Chondrocyte (in vitro differentiated cells): Measurements from ENCODE around the gene ST6GALNAC6. TPM values are rescaled to one million over a fixed set of nuclear protein-coding genes. Genes with fewer than 3 reads are reported as not detected.
A peak's percentile ranks its signal among the peaks of the same experiment; 100 is the strongest.

Experiments used
- DNase-seq: peaks from one replicate; pipeline ENCODE4 v3.0.0; 2021; ENCODE audit warnings: mixed read lengths, low spot score
- H3K27ac Mint-ChIP-seq: one replicate; pipeline ENCODE4 v1.8.0; 2021; ENCODE audit warnings: mild to moderate bottlenecking, moderate library complexity, mixed read lengths; ENCODE audit not compliant: unreplicated experiment
- H3K27me3 Mint-ChIP-seq: 2 replicates; pipeline ENCODE4 v1.8.0; 2021; ENCODE audit warnings: low read depth, mixed read lengths
- H3K36me3 Mint-ChIP-seq: 2 replicates; pipeline ENCODE4 v1.8.0; 2021; ENCODE audit warnings: low read depth, mixed read lengths
- H3K4me1 Mint-ChIP-seq: 2 replicates; pipeline ENCODE4 v1.8.0; 2021; ENCODE audit warnings: low read depth, mild to moderate bottlenecking, mixed read lengths
- H3K4me3 Mint-ChIP-seq: one replicate; pipeline ENCODE4 v1.8.0; 2021; ENCODE audit warnings: mild to moderate bottlenecking, moderate library complexity, mixed read lengths; ENCODE audit not compliant: unreplicated experiment
- H3K9me3 Mint-ChIP-seq: 2 replicates; pipeline ENCODE4 v1.8.0; 2021; ENCODE audit warnings: low read depth, mixed read lengths
- microRNA-seq: library from miRNA; unstranded; fragments of <30 nt; microRNA quantifications from one replicate; pipeline ENCODE4 v1.2.0, GENCODE V29; 2020; ENCODE audit warnings: borderline number of aligned reads
- total RNA-seq: library from RNA; stranded (reverse); gene quantifications from 3 replicates; pipeline ENCODE4 v1.2.1, GENCODE V29; 2021
- TF ChIP-seq, protein P1 (sequence below): fragments of 200-600 bp; sonication (generic); IDR thresholded peaks from 2 replicates; pipeline ENCODE4 v1.5.0; 2021; ENCODE audit warnings: antibody characterized with exemption, mild to moderate bottlenecking, moderate library complexity

The ST6GALNAC6 gene
- total RNA-seq, 1 donor from 2014 or later = 47.5 TPM

DNA sequence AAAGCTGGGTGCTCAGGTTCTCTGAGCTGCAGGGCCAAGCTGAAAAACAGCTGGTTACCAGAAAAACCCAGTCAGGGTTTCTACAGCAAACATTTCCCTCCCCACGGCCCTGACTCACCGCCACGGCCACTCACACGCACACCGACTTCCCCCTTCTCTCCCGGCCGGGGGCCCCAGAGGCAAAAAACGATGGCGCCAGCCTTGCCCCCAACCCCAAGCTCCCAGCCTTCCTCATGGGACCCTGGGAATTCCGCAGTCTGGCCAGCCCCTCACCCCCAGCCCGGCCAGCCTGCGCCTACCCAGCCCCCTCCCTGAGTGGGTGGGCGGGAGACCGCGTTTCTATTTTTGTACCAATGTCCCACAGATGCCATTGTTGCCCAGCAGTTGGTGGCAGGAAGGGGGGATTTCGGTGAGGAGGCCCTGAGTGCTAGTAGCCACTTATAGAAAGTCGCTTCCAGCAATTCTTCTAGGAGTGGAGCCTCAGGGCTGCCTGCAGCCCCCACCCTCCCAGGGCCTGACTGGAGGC lies 63.3 kb downstream of the ST6GALNAC6 start:
- H3K9me3 Mint-ChIP-seq = no peaks in the 10 kb centered on the region
- peaks cover 2% of the 10 kb centered on the region for H3K36me3 Mint-ChIP-seq
- H3K27ac Mint-ChIP-seq = peak overlapping the region; percentile 98
- H3K4me3 Mint-ChIP-seq = peak overlapping the region; percentile 45
- no peaks in the 10 kb centered on the region for H3K27me3 Mint-ChIP-seq
- TF ChIP-seq, protein P1, sequence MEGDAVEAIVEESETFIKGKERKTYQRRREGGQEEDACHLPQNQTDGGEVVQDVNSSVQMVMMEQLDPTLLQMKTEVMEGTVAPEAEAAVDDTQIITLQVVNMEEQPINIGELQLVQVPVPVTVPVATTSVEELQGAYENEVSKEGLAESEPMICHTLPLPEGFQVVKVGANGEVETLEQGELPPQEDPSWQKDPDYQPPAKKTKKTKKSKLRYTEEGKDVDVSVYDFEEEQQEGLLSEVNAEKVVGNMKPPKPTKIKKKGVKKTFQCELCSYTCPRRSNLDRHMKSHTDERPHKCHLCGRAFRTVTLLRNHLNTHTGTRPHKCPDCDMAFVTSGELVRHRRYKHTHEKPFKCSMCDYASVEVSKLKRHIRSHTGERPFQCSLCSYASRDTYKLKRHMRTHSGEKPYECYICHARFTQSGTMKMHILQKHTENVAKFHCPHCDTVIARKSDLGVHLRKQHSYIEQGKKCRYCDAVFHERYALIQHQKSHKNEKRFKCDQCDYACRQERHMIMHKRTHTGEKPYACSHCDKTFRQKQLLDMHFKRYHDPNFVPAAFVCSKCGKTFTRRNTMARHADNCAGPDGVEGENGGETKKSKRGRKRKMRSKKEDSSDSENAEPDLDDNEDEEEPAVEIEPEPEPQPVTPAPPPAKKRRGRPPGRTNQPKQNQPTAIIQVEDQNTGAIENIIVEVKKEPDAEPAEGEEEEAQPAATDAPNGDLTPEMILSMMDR = no peak
- no peak for DNase-seq
- H3K4me1 Mint-ChIP-seq = peaks cover 60% of the 10 kb centered on the region

Small RNA genes lying within 50 kb of the gene (microRNA-seq; reads per million reads assigned to microRNA genes)
- gene MIR4672 = not detected

Other genes starting within 250 kb of the ST6GALNAC6 start
- 0.27 TPM in 1 of 3 replicates, not detected in the others for gene CFAP157, start 192.6 kb downstream of the ST6GALNAC6 start, total RNA-seq
- gene PTRH1, start 183.9 kb downstream of the ST6GALNAC6 start, total RNA-seq = 11.0 to 13.3 TPM (median 11.2 TPM) in 3 replicates
- not detected in 3 replicates for gene TTC16, start 183.5 kb downstream of the ST6GALNAC6 start, total RNA-seq
- gene TOR2A, start 164.3 kb downstream of the ST6GALNAC6 start, total RNA-seq = 6.1 to 8.1 TPM (median 6.4 TPM) in 3 replicates
- gene SH2D3C, start 120.9 kb downstream of the ST6GALNAC6 start, total RNA-seq = 2.5 to 9.9 TPM (median 9.4 TPM) in 3 replicates
- 54.9 to 67.6 TPM (median 60.3 TPM) in 3 replicates for gene CDK9, start 113.6 kb downstream of the ST6GALNAC6 start, total RNA-seq
- gene FPGS, start 96.7 kb downstream of the ST6GALNAC6 start, total RNA-seq = 50.8 to 52.8 TPM (median 50.8 TPM) in 3 replicates
- 81.3 to 101 TPM (median 89.5 TPM) in 3 replicates for gene ENG, start 44.9 kb downstream of the ST6GALNAC6 start, total RNA-seq
- 75.3 to 83.8 TPM (median 77.2 TPM) in 3 replicates for gene AK1, start 21.9 kb downstream of the ST6GALNAC6 start, total RNA-seq
- gene ST6GALNAC4, start 17.4 kb upstream of the ST6GALNAC6 start, total RNA-seq = 22.2 to 25.5 TPM (median 24.4 TPM) in 3 replicates
- 1.4 to 4.3 TPM (median 2.7 TPM) in 3 replicates for gene PIP5KL1, start 31.2 kb upstream of the ST6GALNAC6 start, total RNA-seq
- gene DPM2, start 38.3 kb upstream of the ST6GALNAC6 start, total RNA-seq = 26.3 to 28.9 TPM (median 27.8 TPM) in 3 replicates
- gene EEIG1, start 81.4 kb upstream of the ST6GALNAC6 start, total RNA-seq = 39.4 to 63.0 TPM (median 61.8 TPM) in 3 replicates
- 6.8 to 8.8 TPM (median 7.8 TPM) in 3 replicates for gene NAIF1, start 167.7 kb upstream of the ST6GALNAC6 start, total RNA-seq
- gene SLC25A25, start 168.6 kb upstream of the ST6GALNAC6 start, total RNA-seq = 10.6 to 17.6 TPM (median 15.8 TPM) in 3 replicates
- gene PTGES2, start 228.1 kb upstream of the ST6GALNAC6 start, total RNA-seq = 43.5 to 53.6 TPM (median 49.3 TPM) in 3 replicates
- not detected in 3 replicates for gene LCN2, start 249.8 kb upstream of the ST6GALNAC6 start, total RNA-seq